ENCODE measurements around the gene TOPBP1. TPM values are rescaled to one million over a fixed set of nuclear protein-coding genes. Genes with fewer than 3 reads are reported as not detected.

Gene TOPBP1
- total RNA-seq, 2 donors from 2014 or later, result 110 to 112 TPM

GRCh38 chr3:133644768-133645167 is 17.0 kb downstream of the TOPBP1 start:
- ATAC-seq (no peak), DNase-seq (ENCODE audit: low spot score in 2 of 2) (no peak)
- Mint-ChIP-seq H3K27ac (no peak overlapping the region), H3K9me3 (no peaks in the 10 kb centered on the region), H3K36me3 (peaks cover 14 to 42% of the 10 kb centered on the region in 2 donors)

DNA sequence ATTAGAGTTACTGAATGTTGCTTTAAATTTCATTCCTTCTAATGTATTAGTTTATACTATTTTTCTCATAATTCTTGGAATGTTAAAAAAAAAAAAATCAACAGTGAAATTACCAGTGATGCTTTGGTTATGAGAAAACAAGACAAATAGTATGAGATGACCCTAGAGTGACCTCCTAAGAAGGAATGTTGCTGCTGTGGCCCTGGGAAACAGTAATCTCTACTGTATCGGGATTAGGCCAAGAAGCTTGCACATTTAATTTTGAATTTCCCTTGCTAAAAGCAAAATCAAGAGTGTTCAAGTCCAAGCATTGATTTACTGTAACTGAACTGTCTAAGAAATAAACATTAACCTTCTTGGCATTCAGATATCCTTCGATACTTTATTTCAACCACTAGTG is 18.1 kb downstream of the TOPBP1 start:
- ATAC-seq (no peak), DNase-seq (ENCODE audit: low spot score in 2 of 2) (no peak)
- no peaks in the 10 kb centered on the region for H3K9me3 Mint-ChIP-seq
- peaks cover 20 to 54% of the 10 kb centered on the region in 2 donors for H3K36me3 Mint-ChIP-seq
- no peak overlapping the region for H3K27ac Mint-ChIP-seq

- H3K9me3 Mint-ChIP-seq, result no peaks in the 10 kb centered on the region
- peaks cover 20 to 37% of the 10 kb centered on the region in 2 donors for H3K36me3 Mint-ChIP-seq
- peak overlapping the region in 1 of 2 donors; percentile 29 for H3K27ac Mint-ChIP-seq
- DNase-seq (ENCODE audit: low spot score in 2 of 2), result no peak
- ATAC-seq, result no peak
These were observed 20.5 kb downstream of the TOPBP1 start for GRCh38 chr3:133641254-133641653.

DNA sequence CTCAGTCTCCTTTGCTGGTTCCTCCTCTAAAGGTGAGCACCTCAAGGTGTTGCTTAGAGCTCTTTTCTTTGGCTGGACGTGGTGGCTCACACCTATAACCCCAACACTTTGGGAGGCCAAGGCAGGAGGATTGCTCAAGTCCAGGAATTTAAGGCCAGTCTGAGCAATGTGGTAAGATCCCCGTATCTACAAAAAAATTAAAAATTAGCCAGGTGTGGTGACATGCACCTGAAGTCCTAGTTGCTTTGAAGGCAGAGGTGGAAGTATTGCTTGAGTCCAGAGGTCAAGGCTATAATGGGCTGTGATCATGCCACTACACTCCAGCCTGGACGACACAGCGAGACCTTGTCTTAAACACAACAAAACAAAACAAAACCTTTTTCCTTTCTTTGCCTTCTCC is 28.3 kb downstream of the TOPBP1 start:
- Mint-ChIP-seq H3K36me3 (peaks cover 19 to 29% of the 10 kb centered on the region in 2 donors), H3K9me3 (no peaks in the 10 kb centered on the region), H3K27ac (no peak overlapping the region)
- ATAC-seq, result no peak
- no peak for DNase-seq (ENCODE audit: low spot score in 2 of 2)

- peak overlapping the region in 1 of 2 donors; percentile 23 for H3K27ac Mint-ChIP-seq
- ATAC-seq (no peak), DNase-seq (ENCODE audit: low spot score in 2 of 2) (no peak)
- peaks cover 24 to 27% of the 10 kb centered on the region in 2 donors for H3K36me3 Mint-ChIP-seq
- H3K9me3 Mint-ChIP-seq, result no peaks in the 10 kb centered on the region
These were observed 32.6 kb downstream of the TOPBP1 start for GRCh38 chr3:133629146-133629545.

DNA sequence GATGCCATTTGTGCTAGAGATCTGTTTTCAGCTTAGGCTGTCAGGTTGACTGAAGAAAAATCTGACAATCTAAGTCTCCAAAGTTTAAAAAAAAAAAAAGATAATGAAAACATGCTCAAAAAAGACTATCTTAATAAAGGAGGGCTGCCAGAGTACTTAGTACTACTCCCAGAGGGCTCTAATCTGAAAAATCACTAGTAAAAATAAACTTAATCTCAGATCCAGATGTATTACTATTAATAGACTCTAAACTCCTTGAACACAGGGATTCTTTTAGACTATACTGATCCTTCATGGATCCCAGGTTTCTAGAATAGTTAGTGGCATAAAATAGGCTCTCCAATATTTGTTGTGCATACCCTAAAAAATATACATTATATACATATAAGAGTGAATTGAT is 34.0 kb downstream of the TOPBP1 start:
- Mint-ChIP-seq H3K27ac (no peak overlapping the region), H3K9me3 (no peaks in the 10 kb centered on the region), H3K36me3 (peaks cover 19 to 21% of the 10 kb centered on the region in 2 donors)
- ATAC-seq (no peak), DNase-seq (ENCODE audit: low spot score in 2 of 2) (no peak)

DNA sequence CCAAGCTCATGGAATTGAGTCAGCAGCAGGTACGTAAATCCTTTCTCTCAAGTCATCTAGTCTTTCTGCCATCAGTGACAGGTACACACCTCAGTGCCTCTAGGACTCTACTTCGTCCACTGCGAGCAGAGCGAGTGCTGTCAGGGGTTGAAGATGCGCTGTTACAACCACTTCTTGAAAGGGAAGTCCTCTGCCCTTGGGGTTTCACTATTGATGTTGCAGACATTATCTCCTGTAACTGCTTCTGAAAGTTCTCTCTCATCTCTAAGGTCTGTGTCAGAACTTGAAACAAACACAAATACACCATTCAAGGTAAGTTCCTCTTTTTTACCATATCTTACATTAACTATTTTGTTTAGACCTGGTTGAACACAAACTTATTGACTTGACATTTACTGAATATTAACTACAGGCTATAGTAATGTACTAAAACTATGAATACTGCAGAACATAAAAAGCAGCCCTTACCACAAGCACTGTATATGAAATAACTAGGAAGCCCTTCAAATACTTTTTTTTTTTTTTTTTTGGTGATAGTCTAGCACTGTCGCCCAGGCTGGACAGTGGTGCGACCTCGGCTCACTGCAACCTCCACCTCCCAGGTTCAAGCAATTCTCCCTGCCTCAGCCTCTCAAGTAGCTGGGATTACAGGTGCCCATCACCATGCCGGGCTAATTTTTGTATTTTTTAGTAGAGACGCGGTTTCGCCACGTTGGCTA is 41.5 kb downstream of the TOPBP1 start:
- H3K9me3 Mint-ChIP-seq, result no peaks in the 10 kb centered on the region
- H3K27ac Mint-ChIP-seq, result no peak overlapping the region
- H3K36me3 Mint-ChIP-seq, result peaks cover 20 to 42% of the 10 kb centered on the region in 2 donors
- DNase-seq (ENCODE audit: low spot score in 2 of 2) (no peak), ATAC-seq (no peak)

- ATAC-seq (no peak), DNase-seq (ENCODE audit: low spot score in 2 of 2) (no peak)
- peaks cover 6 to 55% of the 10 kb centered on the region in 2 donors for H3K36me3 Mint-ChIP-seq
- no peaks in the 10 kb centered on the region for H3K9me3 Mint-ChIP-seq
- H3K27ac Mint-ChIP-seq, result no peak overlapping the region
These were observed 50.2 kb downstream of the TOPBP1 start for GRCh38 chr3:133611534-133611933.

DNA sequence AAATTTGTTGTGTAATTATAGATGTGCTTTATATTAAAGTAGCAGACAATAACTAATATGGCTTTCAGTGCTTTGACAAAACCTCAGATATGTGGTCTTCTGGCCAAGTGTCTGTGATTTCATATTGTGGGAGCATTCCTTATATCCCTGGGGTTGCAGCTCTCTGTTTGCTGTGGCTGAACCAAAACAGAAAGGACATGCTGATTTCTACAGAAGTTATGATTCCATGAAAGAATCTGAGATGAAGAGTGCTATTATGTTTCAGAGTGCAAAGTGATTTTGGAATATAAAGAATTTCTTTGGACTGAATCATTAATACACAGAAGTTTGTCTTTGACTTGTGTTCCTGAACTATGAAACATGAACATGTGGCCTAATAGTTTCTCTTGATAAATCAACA is 51.7 kb downstream of the TOPBP1 start:
- Mint-ChIP-seq H3K27ac (no peak overlapping the region), H3K36me3 (peaks cover 6 to 53% of the 10 kb centered on the region in 2 donors), H3K9me3 (no peaks in the 10 kb centered on the region)
- DNase-seq (ENCODE audit: low spot score in 2 of 2) (no peak), ATAC-seq (no peak)

DNA sequence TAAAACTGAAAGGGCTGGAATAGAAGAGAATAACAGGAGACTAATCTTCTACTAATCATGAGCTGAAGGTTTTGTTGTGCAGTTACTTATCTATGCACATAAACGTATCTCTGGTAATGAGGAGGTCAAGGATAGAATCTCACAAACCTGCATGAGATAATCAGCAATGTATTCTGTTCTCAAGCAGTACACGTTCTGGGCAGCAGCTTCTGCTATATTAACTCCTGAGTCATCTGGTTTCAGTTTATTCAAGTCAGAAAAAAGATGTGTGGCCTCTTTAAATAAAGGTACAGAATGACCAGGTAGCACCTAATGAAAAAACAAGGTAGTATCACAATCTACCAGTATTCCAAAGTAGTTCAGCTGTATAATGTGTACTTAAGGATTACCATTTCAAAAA is 53.4 kb downstream of the TOPBP1 start:
- Mint-ChIP-seq H3K9me3 (no peaks in the 10 kb centered on the region), H3K27ac (no peak overlapping the region), H3K36me3 (peaks cover 5 to 53% of the 10 kb centered on the region in 2 donors)
- DNase-seq (ENCODE audit: low spot score in 2 of 2) (no peak), ATAC-seq (no peak)

DNA sequence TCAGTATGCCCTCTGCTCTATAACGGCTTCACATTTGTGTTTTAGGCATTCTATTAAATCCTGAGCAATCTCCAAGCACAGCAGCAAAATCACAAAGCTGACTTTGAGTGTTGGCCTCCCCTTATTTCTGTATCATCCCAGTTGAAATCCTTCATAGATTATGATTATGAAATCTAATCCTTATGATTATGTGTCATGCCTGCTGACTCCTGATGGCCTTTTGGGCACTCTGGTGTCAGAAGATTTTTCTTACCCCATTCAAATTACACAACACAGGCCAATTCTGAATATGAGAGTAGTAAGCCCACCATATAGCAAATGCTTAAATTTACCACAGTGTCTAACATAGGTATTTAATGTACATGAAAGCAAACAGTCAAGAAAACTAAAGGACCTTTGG is 53.9 kb downstream of the TOPBP1 start:
- Mint-ChIP-seq H3K27ac (no peak overlapping the region), H3K9me3 (no peaks in the 10 kb centered on the region), H3K36me3 (peaks cover 0 to 52% of the 10 kb centered on the region in 2 donors)
- DNase-seq (ENCODE audit: low spot score in 2 of 2), result no peak
- no peak for ATAC-seq

GRCh38 chr3:133606902-133607301 is 54.8 kb downstream of the TOPBP1 start:
- no peak for DNase-seq (ENCODE audit: low spot score in 2 of 2)
- H3K27ac Mint-ChIP-seq, result no peak overlapping the region
- no peak for ATAC-seq
- H3K36me3 Mint-ChIP-seq, result peaks cover 0 to 48% of the 10 kb centered on the region in 2 donors
- no peaks in the 10 kb centered on the region for H3K9me3 Mint-ChIP-seq

DNA sequence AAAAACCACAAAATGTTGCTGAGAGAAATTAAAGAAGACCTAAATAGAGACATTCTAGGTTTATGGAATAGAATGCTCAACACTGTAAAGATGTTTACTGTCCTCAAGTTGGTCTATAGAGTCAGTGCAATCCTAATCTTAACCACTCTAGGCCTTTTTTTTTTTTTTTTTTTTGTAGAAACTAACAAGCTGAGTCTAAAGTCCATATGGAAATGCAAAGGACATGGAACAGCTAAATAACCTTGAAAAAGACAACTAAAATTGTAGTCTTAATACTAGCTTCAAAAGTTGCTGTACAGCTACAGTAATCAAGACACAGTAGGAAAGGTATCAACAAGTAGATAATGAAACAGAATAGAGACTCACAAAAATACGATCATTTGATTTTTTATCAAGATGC is 55.4 kb downstream of the TOPBP1 start:
- H3K27ac Mint-ChIP-seq, result no peak overlapping the region
- H3K9me3 Mint-ChIP-seq, result no peaks in the 10 kb centered on the region
- peaks cover 0 to 44% of the 10 kb centered on the region in 2 donors for H3K36me3 Mint-ChIP-seq
- DNase-seq (ENCODE audit: low spot score in 2 of 2) (no peak), ATAC-seq (no peak)

DNA sequence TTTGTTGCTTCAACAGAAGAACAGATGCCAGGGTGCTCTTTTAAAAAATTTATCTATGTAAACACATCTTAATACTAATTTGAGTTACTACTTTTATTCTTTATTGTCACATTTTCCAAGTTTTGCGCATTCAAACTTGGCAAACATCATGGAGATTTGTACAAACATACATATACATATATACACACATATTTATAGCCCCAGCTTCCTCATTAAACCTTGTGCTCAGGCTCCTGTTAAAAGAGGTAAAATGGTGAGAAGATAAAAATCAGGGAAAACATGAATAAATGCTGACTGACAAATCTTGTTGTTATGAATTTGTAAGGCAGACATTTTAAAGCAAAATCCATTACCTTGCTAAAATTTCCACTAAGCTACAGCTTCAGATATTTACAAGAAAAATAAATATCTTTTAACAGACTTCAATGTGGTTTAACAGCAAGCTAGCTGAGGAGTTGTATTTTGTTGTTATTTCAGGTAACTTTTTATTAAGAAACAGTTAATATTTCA is 61.1 kb downstream of the TOPBP1 start:
- peaks cover 0 to 11% of the 10 kb centered on the region in 2 donors for H3K36me3 Mint-ChIP-seq
- ATAC-seq, result no peak
- H3K9me3 Mint-ChIP-seq, result no peaks in the 10 kb centered on the region
- no peak for DNase-seq (ENCODE audit: low spot score in 2 of 2)
- H3K27ac Mint-ChIP-seq, result no peak overlapping the region

DNA sequence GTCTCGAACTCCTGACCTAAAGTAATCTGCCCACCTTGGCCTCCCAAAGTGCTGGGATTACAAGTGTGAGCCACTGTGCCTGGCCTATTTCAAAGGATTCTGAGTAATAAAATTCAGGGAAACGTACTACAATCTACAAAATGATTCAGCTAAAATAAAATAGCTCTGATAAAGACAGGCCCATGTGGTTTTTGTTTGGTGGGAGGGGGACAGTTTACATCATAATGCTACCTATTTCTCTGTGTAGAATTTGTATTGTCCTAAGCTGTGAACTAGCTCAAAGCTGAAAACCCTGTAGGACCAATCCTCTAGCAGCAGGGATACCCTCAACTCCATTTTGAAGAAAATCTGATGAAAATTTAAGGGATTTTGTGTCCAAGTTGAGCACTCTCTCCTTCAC is 62.5 kb downstream of the TOPBP1 start:
- ATAC-seq, result no peak
- no peak for DNase-seq (ENCODE audit: low spot score in 2 of 2)
- H3K36me3 Mint-ChIP-seq, result peaks cover 0 to 11% of the 10 kb centered on the region in 2 donors
- no peak overlapping the region for H3K27ac Mint-ChIP-seq
- H3K9me3 Mint-ChIP-seq, result no peaks in the 10 kb centered on the region

DNA sequence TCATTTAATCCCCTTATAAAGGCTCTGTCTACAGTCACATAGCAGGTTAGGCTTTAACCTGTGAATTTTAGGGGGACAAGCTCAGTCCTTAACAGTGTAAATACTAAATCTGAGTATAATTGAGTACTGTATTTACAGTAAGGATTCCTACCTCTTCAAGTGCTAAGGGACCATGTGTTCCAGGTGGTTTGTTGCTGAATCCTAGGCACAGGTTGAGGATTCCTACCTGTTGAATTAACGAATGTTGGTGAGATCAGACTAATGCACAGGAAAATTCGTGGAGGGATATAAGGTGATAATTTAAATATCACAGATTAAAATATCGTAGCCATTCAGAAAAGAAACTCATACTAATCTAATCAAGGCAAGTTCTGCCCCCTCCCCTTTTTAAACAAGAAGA is 63.3 kb downstream of the TOPBP1 start:
- Mint-ChIP-seq H3K27ac (no peak overlapping the region), H3K36me3 (peaks cover 0 to 8% of the 10 kb centered on the region in 2 donors), H3K9me3 (no peaks in the 10 kb centered on the region)
- ATAC-seq (no peak), DNase-seq (ENCODE audit: low spot score in 2 of 2) (no peak)

- Mint-ChIP-seq H3K36me3 (peaks cover 0 to 5% of the 10 kb centered on the region in 2 donors), H3K9me3 (no peaks in the 10 kb centered on the region), H3K27ac (no peak overlapping the region)
- ATAC-seq, result peak; percentile 89 to 97
- peak in 1 of 2 donors; percentile 24 for DNase-seq (ENCODE audit: low spot score in 2 of 2)
These were observed 66.4 kb downstream of the TOPBP1 start for GRCh38 chr3:133595341-133595740.

DNA sequence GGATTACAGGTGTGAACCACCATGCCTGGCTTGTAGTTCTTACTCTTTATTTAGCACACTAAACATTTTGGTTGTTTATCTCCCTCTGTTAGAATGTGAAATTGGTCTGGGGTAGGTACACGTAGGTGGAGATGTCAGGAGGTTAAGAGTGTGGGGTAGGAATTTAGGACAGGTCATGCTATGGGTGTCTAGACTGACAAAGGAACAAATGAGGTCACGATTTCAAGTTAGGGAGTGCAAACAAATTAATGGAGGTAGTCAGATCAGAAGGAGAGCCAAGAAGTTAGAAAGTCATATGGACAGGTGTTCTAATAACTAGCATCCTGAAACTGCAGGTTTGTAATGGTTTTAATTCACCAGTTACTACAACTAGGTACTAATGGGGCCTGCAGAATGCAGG is 68.5 kb downstream of the TOPBP1 start:
- ATAC-seq (no peak), DNase-seq (ENCODE audit: low spot score in 2 of 2) (no peak)
- Mint-ChIP-seq H3K36me3 (peaks cover 7 to 16% of the 10 kb centered on the region in 2 donors), H3K27ac (peak overlapping the region in 1 of 2 donors; percentile 0), H3K9me3 (no peaks in the 10 kb centered on the region)

Measured in activated naive CD4-positive, alpha-beta T cell treated with anti-CD3 and anti-CD28 coated beads, Interleukin-2, amount 50 U/mL, for 72 hours (primary cell).